Activated naive CD8-positive, alpha-beta T cell treated with anti-CD3 and anti-CD28 coated beads, Interleukin-2, amount 10 ng/mL, durations not matched to agents 7 days and 5 days (primary cell): ENCODE results near the gene BPIFB3. TPM values are rescaled to one million over a fixed set of nuclear protein-coding genes. Genes with fewer than 3 reads are reported as not detected.

ENCODE experiments used
- ATAC-seq: fragments of 150-1000 bp; cut with Tn5 transposase; one replicate; pipeline ENCODE4 v1.10.0; 2021; ENCODE audit warnings: low read depth, moderate library complexity
- POLR2A ChIA-PET: fragments of 350-600 bp; sonication (Branson Sonifier 250); formaldehyde crosslinking; loops from one replicate; lab custom pipeline; 2021; ENCODE audit warnings: antibody characterized with exemption; lab: Charles Lee
- DNase-seq: peaks from one replicate; pipeline ENCODE4 v3.0.0; 2021
- H3K27ac Mint-ChIP-seq: one replicate; pipeline ENCODE4 v1.8.0; 2022; ENCODE audit warnings: mild to moderate bottlenecking, mixed read lengths
- H3K27me3 Mint-ChIP-seq: one replicate; pipeline ENCODE4 v1.8.0; 2022; ENCODE audit warnings: mild to moderate bottlenecking, moderate library complexity, mixed read lengths
- H3K36me3 Mint-ChIP-seq: one replicate; pipeline ENCODE4 v1.8.0; 2021; ENCODE audit warnings: mild to moderate bottlenecking, mixed read lengths
- H3K4me1 Mint-ChIP-seq: one replicate; pipeline ENCODE4 v1.8.0; 2021; ENCODE audit warnings: mixed read lengths
- H3K4me3 Mint-ChIP-seq: one replicate; pipeline ENCODE4 v1.8.0; 2022; ENCODE audit warnings: mild to moderate bottlenecking, moderate library complexity, mixed read lengths
- H3K9me3 Mint-ChIP-seq: one replicate; pipeline ENCODE4 v1.8.0; 2021; ENCODE audit warnings: mixed read lengths
- total RNA-seq, 2 experiments: library from RNA; stranded (reverse); gene quantifications; one replicate each; pipeline ENCODE4 v1.2.3, GENCODE V29; 2021

Gene BPIFB3
- total RNA-seq, 2 experiments from 2014 or later: not detected

DNA sequence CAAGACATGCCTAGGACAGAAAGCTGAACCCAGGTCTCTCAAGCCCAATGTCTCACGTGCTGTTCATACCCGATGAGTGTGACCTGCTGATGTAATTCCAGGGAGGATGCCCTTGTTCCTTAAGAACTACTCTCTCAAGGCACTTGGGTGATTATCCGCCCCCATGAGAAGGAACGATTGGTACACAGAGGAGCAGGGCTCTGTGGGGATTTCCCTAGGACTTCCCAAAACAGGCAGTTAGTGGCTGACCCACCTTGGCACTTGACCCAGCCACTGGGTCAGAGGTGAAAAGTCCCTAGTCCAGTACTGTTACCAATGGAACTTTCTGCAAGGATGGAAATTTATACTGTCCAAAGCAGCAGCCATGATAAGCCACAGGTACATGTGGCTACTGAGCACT lies 31.4 kb upstream of the BPIFB3 start:
- Mint-ChIP-seq H3K4me1 (no peaks in the 10 kb centered on the region), H3K4me3 (no peak overlapping the region), H3K27me3 (no peaks in the 10 kb centered on the region), H3K9me3 (no peaks in the 10 kb centered on the region), H3K36me3 (no peaks in the 10 kb centered on the region), H3K27ac (no peak overlapping the region)
- DNase-seq: no peak
- no peak for ATAC-seq
- POLR2A ChIA-PET: no interaction called here

DNA sequence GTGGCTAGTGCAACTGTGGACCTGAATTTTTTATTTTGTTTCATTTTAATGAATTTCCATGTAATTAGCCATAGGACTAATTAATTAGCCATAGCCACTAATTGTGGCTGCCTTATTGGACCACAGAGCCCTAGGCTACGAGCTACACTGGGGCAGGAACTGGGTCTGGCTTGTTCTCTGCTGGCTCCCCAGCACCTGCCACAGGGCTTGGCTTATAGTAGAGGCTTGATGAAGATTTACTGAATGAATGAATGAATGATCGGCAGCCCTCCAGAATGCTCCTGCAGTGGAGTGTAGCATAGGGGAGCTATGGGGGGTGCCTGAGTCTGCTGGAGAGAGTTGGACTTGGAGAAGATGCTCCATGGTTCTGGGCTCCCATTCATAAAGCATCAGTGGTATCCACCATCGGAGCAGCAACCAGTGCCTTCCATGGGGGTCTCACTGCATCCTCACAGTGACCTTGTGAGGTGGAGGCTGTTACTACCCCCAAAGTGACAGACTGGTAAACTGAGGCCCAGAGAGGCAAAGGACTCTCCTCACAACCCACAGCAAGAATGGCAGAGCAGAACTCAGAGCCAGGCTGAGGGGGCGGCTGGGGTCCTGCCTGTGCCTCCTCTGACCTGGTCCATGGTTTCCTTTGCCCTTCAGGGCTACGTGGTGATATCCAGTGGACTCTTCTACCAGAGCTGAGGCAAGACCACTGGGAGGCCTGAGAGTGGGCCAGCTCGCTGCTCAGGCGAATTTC lies 30.8 kb upstream of the BPIFB3 start:
- H3K9me3 Mint-ChIP-seq: no peaks in the 10 kb centered on the region
- no peak overlapping the region for H3K4me3 Mint-ChIP-seq
- no peaks in the 10 kb centered on the region for H3K27me3 Mint-ChIP-seq
- no peak for DNase-seq
- POLR2A ChIA-PET: no interaction called here
- no peaks in the 10 kb centered on the region for H3K4me1 Mint-ChIP-seq
- no peaks in the 10 kb centered on the region for H3K36me3 Mint-ChIP-seq
- no peak for ATAC-seq
- no peak overlapping the region for H3K27ac Mint-ChIP-seq

DNA sequence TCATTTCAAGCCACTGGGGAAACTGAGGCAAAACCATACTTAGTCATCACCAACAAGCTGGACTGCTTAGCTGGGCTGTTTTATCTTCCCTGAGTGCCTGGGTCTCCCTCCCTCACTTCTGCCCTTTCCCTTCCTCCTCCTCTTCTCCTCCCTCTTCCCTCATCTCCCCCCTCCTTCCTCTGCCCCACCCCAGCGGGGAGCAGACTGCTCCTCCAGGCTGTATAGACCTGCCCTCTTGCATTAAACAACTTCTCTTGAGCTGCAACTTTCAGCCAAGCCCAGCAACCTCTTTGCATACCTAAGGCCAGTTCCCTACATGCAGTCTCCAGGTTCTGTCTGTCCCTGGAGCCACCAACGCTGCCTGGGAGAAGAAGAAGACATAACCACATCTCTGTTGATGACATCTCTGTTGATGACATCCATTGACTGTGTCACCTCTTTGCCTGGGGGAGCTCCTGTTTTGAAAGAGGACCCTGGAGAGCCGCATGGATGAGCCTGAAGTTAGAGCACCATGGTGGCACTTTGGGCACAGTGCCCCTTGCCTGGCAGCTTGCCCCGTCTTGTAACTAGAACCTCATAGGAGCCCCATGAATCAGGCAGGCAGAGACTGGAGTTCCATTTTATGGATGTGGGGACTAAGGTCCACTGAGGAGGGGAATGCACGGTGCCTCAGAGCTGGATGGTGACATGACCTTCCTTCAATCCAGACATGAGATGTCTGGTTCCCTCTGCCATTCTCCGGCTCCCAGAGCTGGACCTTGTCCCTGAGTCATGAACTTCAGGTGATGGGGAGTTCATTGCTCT lies 30.1 kb upstream of the BPIFB3 start:
- H3K27me3 Mint-ChIP-seq: no peaks in the 10 kb centered on the region
- no peak overlapping the region for H3K4me3 Mint-ChIP-seq
- H3K9me3 Mint-ChIP-seq: no peaks in the 10 kb centered on the region
- POLR2A ChIA-PET: no interaction called here
- no peaks in the 10 kb centered on the region for H3K36me3 Mint-ChIP-seq
- H3K4me1 Mint-ChIP-seq: no peaks in the 10 kb centered on the region
- no peak for ATAC-seq
- H3K27ac Mint-ChIP-seq: no peak overlapping the region
- no peak for DNase-seq

DNA sequence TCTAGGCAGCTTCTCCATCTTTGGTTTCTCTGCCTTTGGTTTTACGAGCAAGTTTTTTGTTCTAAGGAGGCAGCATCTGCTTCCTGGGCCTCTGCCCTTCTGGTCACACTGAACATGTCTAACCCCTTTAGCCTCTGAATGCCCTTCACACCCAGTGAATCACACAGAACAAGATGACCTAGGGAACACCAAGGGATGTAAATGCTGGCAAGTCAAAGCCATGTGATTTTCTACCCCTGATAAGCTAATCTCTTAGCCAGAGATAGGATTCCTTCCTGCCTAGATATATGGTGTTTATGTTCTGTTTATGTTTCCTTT lies 29.5 kb upstream of the BPIFB3 start:
- POLR2A ChIA-PET: no interaction called here
- ATAC-seq (no peak), DNase-seq (no peak)
- no peaks in the 10 kb centered on the region for H3K9me3 Mint-ChIP-seq
- no peaks in the 10 kb centered on the region for H3K4me1 Mint-ChIP-seq
- no peak overlapping the region for H3K27ac Mint-ChIP-seq
- no peaks in the 10 kb centered on the region for H3K36me3 Mint-ChIP-seq
- no peaks in the 10 kb centered on the region for H3K27me3 Mint-ChIP-seq
- H3K4me3 Mint-ChIP-seq: no peak overlapping the region

DNA sequence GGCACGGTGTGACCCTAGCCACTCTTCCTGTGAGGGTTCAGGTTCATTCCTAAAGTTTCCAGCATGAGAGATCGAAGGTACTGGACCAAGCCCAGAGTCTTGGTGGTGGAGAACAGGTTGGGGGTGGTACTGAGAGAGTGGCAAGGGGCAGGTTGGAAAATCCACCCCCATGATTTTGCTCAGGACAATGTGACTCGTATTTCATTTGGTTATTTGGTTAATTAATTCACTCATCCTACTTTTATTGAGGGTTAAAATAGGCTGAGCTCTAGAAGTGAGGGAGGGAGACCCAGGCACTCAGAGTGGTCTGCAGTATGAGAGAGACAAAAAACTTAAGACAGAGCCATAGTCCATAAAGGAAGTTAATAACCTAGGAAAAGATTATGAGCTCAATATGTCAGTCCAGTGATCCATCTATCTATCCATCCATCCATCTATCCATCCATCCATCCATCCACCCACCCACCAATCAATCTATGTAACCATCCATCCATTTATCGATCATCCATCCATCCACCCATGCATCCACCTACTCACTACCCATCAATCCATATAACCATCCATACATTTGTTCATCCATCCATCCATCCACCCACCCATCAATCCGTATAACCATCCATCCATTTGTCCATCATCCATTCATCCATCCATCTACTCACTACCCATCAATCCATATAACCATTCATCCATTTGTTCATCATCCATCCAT lies 28.9 kb upstream of the BPIFB3 start:
- no peaks in the 10 kb centered on the region for H3K36me3 Mint-ChIP-seq

DNA sequence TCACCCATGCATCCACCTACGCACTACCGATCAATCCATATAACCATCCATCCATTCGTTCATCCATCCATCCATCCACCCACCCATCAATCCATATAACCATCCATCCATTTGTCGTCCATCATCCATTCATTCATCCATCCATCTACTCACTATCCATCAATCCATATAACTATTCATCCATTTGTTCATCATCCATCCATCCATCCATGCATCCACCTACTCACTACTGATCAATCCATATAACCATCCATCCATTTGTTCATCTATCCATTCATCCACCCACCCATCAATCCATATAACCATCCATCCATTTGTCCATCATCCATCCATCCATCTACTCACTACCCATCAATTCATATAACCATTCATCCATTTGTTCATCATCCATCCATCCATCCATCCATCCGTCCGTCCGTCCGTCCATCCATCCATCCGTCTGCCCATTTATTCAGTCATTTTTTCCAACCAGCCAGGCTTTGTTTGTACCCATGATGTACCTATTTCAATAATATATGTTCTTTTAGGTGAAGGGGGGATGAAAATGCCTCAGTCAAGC lies 28.3 kb upstream of the BPIFB3 start:
- ATAC-seq (no peak), DNase-seq (no peak)
- Mint-ChIP-seq H3K36me3 (no peaks in the 10 kb centered on the region), H3K4me3 (no peak overlapping the region), H3K4me1 (no peaks in the 10 kb centered on the region), H3K27me3 (no peaks in the 10 kb centered on the region), H3K9me3 (no peaks in the 10 kb centered on the region), H3K27ac (no peak overlapping the region)
- POLR2A ChIA-PET: no interaction called here

More for the DNA sequence above, 28.9 kb upstream of the BPIFB3 start:
- H3K27me3 Mint-ChIP-seq: no peaks in the 10 kb centered on the region
- no peak overlapping the region for H3K4me3 Mint-ChIP-seq
- H3K27ac Mint-ChIP-seq: no peak overlapping the region
- POLR2A ChIA-PET: no interaction called here
- DNase-seq (no peak), ATAC-seq (no peak)
- no peaks in the 10 kb centered on the region for H3K4me1 Mint-ChIP-seq
- no peaks in the 10 kb centered on the region for H3K9me3 Mint-ChIP-seq

DNA sequence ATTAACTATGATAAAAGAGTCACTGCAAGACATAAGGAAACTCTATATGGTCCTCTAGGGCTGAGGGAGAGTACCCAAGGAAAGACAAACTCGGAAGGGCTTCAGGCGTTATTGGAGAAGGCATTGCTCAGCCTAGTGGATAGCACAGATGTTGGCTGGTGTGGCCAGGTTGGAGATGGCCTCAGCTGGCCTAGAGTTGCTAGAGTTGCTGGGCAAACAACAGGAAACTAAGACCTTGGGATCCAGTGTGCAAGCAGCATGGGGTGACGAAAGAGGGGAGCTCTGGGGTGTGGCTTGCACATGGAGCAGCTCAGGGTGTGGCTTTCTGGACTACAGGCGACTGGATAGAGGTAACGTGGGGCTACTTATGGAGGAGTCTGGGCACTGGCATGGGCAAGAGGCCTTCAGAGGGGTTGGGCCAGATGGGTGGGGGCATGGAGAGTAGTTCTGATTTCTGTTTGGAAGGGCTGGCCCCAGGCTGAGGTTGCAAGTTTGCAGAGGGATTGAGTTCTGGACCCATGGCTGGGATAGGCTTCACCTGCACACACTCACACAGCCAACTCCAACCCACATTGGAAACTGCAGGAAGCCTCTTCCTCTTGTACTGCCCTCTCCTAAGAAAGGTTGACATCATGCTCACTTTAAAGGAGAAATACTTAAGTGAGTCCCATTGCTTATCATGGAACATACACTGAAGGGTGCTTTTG lies 27.5 kb upstream of the BPIFB3 start:
- no peak for ATAC-seq
- no peak overlapping the region for H3K27ac Mint-ChIP-seq
- POLR2A ChIA-PET: no interaction called here

DNA sequence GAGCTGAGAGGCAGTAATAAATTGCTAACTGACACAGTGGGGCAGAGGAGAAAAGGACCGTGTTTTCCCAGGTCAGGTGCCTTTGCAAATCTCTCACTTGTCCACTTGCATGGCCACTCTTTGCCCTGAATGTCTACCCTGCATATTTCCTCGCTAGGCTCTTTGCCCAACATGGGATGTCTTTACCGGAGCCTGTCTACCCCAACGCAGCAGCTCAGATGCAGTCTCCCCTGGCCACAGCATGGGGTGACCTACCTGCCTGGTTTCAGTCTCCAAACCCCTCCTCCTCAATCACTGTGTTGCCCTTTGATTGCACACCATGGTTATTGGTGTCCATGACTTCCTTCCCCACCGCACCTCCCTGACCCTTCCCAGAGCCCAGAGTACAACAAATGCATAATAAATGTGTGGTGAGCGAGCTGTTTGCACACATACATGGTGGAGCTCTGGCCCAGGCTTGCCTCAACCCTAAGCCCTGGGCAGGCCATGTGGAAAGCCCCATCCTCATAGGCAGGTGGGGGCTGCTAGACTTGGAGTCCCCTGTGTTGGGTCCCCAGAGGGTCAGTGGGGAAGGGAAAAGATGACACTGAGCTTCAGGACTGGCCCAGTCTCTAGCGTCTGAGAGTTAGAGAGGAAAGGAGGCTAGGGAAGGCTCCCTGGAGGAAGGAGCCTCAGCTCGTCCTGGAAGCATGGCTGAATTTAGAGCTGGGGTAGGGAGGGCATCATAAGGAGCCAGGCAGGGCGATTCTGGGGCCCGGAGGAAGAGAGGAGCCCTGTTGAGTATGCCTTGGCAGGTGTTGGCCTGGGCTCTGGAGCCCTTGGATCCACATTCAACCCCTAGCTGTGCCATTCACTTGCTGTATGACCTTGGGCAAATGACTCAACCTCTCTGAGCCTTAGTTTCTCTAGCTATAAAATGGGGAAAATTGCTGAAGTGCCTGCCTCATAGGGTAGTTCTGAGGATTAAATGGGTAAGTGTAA lies 26.6 kb upstream of the BPIFB3 start:
- no peak overlapping the region for H3K4me3 Mint-ChIP-seq
- POLR2A ChIA-PET: no interaction called here
- H3K4me1 Mint-ChIP-seq: no peaks in the 10 kb centered on the region
- no peaks in the 10 kb centered on the region for H3K9me3 Mint-ChIP-seq
- DNase-seq: no peak
- no peaks in the 10 kb centered on the region for H3K27me3 Mint-ChIP-seq
- H3K27ac Mint-ChIP-seq: no peak overlapping the region
- no peaks in the 10 kb centered on the region for H3K36me3 Mint-ChIP-seq
- no peak for ATAC-seq

More for the DNA sequence above, 27.5 kb upstream of the BPIFB3 start:
- Mint-ChIP-seq H3K4me3 (no peak overlapping the region), H3K27me3 (no peaks in the 10 kb centered on the region), H3K9me3 (no peaks in the 10 kb centered on the region), H3K36me3 (no peaks in the 10 kb centered on the region), H3K4me1 (no peaks in the 10 kb centered on the region)
- DNase-seq: no peak

DNA sequence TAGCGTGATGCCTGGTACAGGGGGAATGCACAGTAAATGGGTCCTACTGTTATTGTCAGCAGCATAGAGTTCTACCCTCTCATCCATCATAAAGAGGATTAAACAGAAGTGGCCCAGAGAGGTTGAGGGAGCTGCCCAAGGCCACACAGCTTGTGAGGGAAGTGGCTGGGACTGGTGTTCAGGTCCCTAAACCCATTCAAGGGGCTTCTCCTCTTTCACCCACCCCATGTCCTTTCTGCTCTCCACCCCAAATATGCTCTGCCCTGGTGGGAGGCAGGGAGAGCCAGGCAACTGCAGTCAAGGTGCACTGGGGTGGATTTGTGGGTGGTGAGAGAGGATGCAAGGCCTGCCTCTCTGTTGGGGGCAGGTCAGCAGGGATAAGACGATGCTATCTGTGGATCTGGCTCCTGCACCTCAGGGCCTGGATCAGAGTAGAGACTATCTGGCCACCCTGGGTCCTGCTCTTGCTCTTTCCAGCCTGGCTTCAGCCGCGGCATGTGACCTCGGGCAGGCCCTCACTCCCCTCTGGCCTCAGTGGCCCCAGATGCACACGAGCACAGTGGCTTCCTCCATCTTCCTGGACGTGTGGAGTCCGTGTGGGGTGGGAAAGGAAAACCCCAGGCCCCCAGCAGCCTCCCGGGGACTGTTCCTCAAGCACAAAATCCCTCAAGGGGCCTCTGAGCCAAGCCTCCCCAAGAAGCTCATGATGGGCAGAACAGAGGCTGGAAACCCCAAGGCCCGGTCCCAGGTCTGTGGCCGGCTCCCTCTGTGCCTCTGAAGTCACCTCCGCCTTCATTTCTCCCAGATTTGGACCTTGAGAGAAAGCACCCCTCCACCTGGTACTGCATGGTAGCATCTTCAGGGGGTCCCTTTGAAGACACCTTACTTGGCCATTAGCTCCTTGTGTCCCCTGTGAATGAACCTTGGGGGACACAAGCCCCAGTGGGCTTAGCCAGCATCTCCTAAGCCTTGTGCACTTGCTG lies 25.6 kb upstream of the BPIFB3 start:
- no peak overlapping the region for H3K27ac Mint-ChIP-seq
- H3K27me3 Mint-ChIP-seq: no peaks in the 10 kb centered on the region
- H3K4me3 Mint-ChIP-seq: no peak overlapping the region
- no peaks in the 10 kb centered on the region for H3K36me3 Mint-ChIP-seq
- H3K4me1 Mint-ChIP-seq: no peaks in the 10 kb centered on the region
- no peak for ATAC-seq
- no peaks in the 10 kb centered on the region for H3K9me3 Mint-ChIP-seq
- POLR2A ChIA-PET: no interaction called here
- DNase-seq: no peak

DNA sequence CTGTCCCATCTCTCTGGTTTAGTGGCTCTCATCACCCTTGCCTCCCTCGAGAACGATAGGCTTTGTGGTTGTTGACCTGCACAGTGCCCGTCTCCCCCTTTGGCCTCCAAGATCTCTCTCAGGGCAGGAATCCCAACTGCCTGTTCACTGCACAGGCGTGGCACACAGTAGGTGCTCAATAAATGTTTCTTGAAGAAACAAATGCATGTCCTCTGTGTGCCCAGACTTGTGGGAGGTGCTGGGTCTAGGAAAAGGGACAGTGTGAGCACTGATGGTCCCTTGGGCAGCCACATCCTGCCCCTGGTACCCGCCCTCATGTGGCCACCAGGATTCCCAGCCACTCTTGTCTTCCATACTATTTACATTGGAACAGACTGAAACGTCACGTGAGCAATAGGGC lies 24.8 kb upstream of the BPIFB3 start:
- Mint-ChIP-seq H3K4me3 (no peak overlapping the region), H3K27me3 (no peaks in the 10 kb centered on the region), H3K27ac (no peak overlapping the region), H3K36me3 (no peaks in the 10 kb centered on the region), H3K9me3 (no peaks in the 10 kb centered on the region), H3K4me1 (no peaks in the 10 kb centered on the region)
- POLR2A ChIA-PET: no interaction called here
- ATAC-seq (no peak), DNase-seq (no peak)

DNA sequence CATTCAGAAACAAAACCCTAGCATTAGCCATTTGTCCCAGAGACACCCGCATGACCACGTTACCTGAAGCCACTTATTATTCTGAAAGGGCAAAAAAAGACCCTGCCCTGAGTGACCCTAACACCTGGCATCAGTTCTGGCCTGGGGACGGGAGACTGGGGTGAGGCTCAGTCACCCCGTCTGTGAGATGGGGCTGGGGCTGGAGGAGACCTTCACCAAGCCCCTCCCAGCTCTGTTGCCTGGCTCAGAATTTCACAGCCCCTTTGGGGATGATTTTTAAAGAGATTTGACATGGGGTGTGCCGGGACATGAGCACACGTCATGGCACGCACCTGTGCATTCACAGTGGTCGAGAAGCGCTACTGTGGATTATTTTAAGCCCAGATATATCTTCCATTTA lies 23.6 kb upstream of the BPIFB3 start:
- DNase-seq: no peak

More for the DNA sequence above, 23.6 kb upstream of the BPIFB3 start:
- POLR2A ChIA-PET: no interaction called here
- Mint-ChIP-seq H3K27ac (no peak overlapping the region), H3K36me3 (no peaks in the 10 kb centered on the region), H3K4me3 (no peak overlapping the region), H3K27me3 (no peaks in the 10 kb centered on the region), H3K9me3 (no peaks in the 10 kb centered on the region), H3K4me1 (no peaks in the 10 kb centered on the region)
- ATAC-seq: no peak
